A673 (cell line): ENCODE data around the gene TMEM184A.

Experiments used
- CTCF ChIP-seq: fragments of 300-800, 200-600 bp; sonication (generic); conservative IDR thresholded peaks from 2 replicates; pipeline ENCODE4 v1.5.1; 2017; ENCODE audit warnings: low read depth, mild to moderate bottlenecking, antibody characterized with exemption, low read length, moderate library complexity, mixed read lengths
- EZH2 ChIP-seq: fragments of 200-600 bp; sonication (generic); IDR thresholded peaks from 2 replicates; pipeline ENCODE4 v1.6.1; 2017; ENCODE audit warnings: borderline replicate concordance, low read depth, mild to moderate bottlenecking, mixed read lengths, antibody characterized with exemption, low read length; ENCODE audit not compliant: poor library complexity, severe bottlenecking

- TF ChIP-seq CTCF (no peak), EZH2 (no peak)
Observed at GRCh38 chr7:1533255-1533546, 22.8 kb downstream of the TMEM184A start.
